Astrocyte (in vitro differentiated cells and primary cell): ENCODE results near the gene FNDC3B.

ENCODE experiments used
- CTCF ChIP-seq: IDR thresholded peaks from 2 replicates; pipeline ENCODE4 v1.5.1; 2011; ENCODE audit warnings: low read depth, mild to moderate bottlenecking, inconsistent platforms, low read length, moderate library complexity; ENCODE audit not compliant: insufficient read depth
- EZH2 ChIP-seq: IDR thresholded peaks from 2 replicates; pipeline ENCODE4 v1.6.1; 2012; ENCODE audit warnings: mild to moderate bottlenecking, low read length, inconsistent platforms; ENCODE audit not compliant: insufficient read depth

GRCh38 chr3:172140499-172141391 is 101.4 kb downstream of the FNDC3B start:
- TF ChIP-seq CTCF (no peak), EZH2 (no peak)
